ENCODE results near the gene CCDC177. TPM values are rescaled to one million over a fixed set of nuclear protein-coding genes. Genes with fewer than 3 reads are reported as not detected.

The CCDC177 gene
- total RNA-seq, 1 experiment from 2014 or later: 2.1 TPM

GRCh38 chr14:69540654-69541335 is 33.9 kb downstream of the CCDC177 start:
- ATAC-seq (no peak), DNase-seq (ENCODE audit: low spot score) (no peak)
- Mint-ChIP-seq H3K27ac (no peak overlapping the region), H3K27me3 (ENCODE audit: low read depth) (no peaks in the 10 kb centered on the region), H3K36me3 (no peaks in the 10 kb centered on the region), H3K4me1 (0 out of 2 replicates have a peak, but pooled peaks cover 2% of the 10 kb centered on the region), H3K4me3 (no peak overlapping the region), H3K9me3 (peaks cover under 1% of the 10 kb centered on the region; the same call in 1 of the 2 replicates)
- CTCF ChIA-PET: interaction anchor here (1.5 to 1.8 kb wide), 2 partner anchors 34 to 187 kb away, joined by 3 to 5 read pairs; partner anchors contain the start of gene CCDC177
- POLR2A ChIA-PET: no interaction called here
- TF ChIP-seq CDX4 (CRISPR knock-in tag; IDR thresholded peaks at IDR 0.05; ENCODE audit: borderline replicate concordance) (no peak), FOXK1 (CRISPR knock-in tag; IDR thresholded peaks at IDR 0.05) (no peak), ELF4 (CRISPR knock-in tag; IDR thresholded peaks at IDR 0.05; ENCODE audit: low read depth) (no peak), SMAD4 (CRISPR knock-in tag; IDR thresholded peaks at IDR 0.05) (no peak), TP53 (CRISPR knock-in tag; IDR thresholded peaks at IDR 0.05) (no peak), FOXP4 (CRISPR knock-in tag; IDR thresholded peaks at IDR 0.05) (no peak), ZNF281 (CRISPR knock-in tag; IDR thresholded peaks at IDR 0.05) (no peak), ZNF512 (CRISPR knock-in tag; IDR thresholded peaks at IDR 0.05; ENCODE audit: borderline replicate concordance) (no peak), ZBTB21 (CRISPR knock-in tag; IDR thresholded peaks at IDR 0.05; ENCODE audit: borderline replicate concordance) (no peak), PRRX2 (CRISPR knock-in tag; IDR thresholded peaks at IDR 0.05) (no peak), PREB (CRISPR knock-in tag; IDR thresholded peaks at IDR 0.05; ENCODE audit: borderline replicate concordance) (no peak)

- CTCF ChIA-PET: interaction anchor here (1.2 to 1.8 kb wide), 2 partner anchors 9 to 35 kb away, joined by 5 read pairs; partner anchors contain the start of gene CCDC177
- Mint-ChIP-seq H3K4me1 (0 out of 2 replicates have a peak, but pooled peaks cover 9% of the 10 kb centered on the region), H3K27me3 (ENCODE audit: low read depth) (no peaks in the 10 kb centered on the region), H3K9me3 (no peaks in the 10 kb centered on the region), H3K4me3 (no peak overlapping the region), H3K36me3 (no peaks in the 10 kb centered on the region), H3K27ac (no peak overlapping the region)
- no peak for ATAC-seq
- DNase-seq (ENCODE audit: low spot score): no peak
- POLR2A ChIA-PET: no interaction called here
- TF ChIP-seq ZBTB21 (CRISPR knock-in tag; IDR thresholded peaks at IDR 0.05; ENCODE audit: borderline replicate concordance) (no peak), ZNF671 (CRISPR knock-in tag; IDR thresholded peaks at IDR 0.05) (no peak), GRHL2 (CRISPR knock-in tag; IDR thresholded peaks at IDR 0.05; ENCODE audit: insufficient replicate concordance, severe bottlenecking) (no peak), JAZF1 (CRISPR knock-in tag; IDR thresholded peaks at IDR 0.05) (no peak), IRF2 (CRISPR knock-in tag; IDR thresholded peaks at IDR 0.05; ENCODE audit: borderline replicate concordance, low read depth) (no peak), ATF1 (CRISPR knock-in tag; IDR thresholded peaks at IDR 0.05) (no peak), STAT6 (CRISPR knock-in tag; conservative IDR thresholded peaks at IDR 0.05; ENCODE audit: low read depth) (no peak), JUN (CRISPR knock-in tag; IDR thresholded peaks at IDR 0.05) (no peak)
Observed at GRCh38 chr14:69539631-69540410, 34.9 kb downstream of the CCDC177 start.
